ENCODE results near the gene CCNI. TPM values are rescaled to one million over a fixed set of nuclear protein-coding genes. Genes with fewer than 3 reads are reported as not detected.
"Not testable (repeated sequence)": the region's sequence is repeated elsewhere in the genome, so short reads cannot be mapped to it uniquely, and the experiment has no call there.

Gene CCNI
- polyA plus RNA-seq, 1 experiment: 85.1 TPM

- TF ChIP-seq CTCF (IDR thresholded peaks at IDR 0.05; ENCODE audit: insufficient read depth, low read depth, low read length): no peak
- POLR2A ChIA-PET: no interaction called here
- Histone ChIP-seq H3K4me3 (ENCODE audit: low read depth, low read length) (no peak overlapping the region), H3K36me3 (ENCODE audit: control insufficient read depth, insufficient read depth, low read length) (no peaks in the 10 kb centered on the region), H3K27me3 (ENCODE audit: control insufficient read depth, insufficient read depth, low read length) (no peaks in the 10 kb centered on the region)
- DNase-seq (ENCODE audit: low read depth): no peak
- CTCF ChIA-PET: interaction anchor here (0.8 to 3.6 kb wide), 4 partner anchors 12 to 120 kb away, joined by 3 to 22 read pairs (median 3); no protein-coding TSS in a partner anchor
Measured at GRCh38 chr4:77082886-77083608, 7.3 kb upstream of the CCNI start.

GRCh38 chr4:77080806-77081205, 5.0 kb upstream of the CCNI start:
- CTCF ChIA-PET; DNase-seq (ENCODE audit: low read depth): not testable (repeated sequence)

GRCh38 chr4:77079281-77079680, 3.5 kb upstream of the CCNI start:
- ChIA-PET POLR2A (no interaction called here), CTCF (interaction anchor here (1.0 to 2.3 kb wide), 2 partner anchors 16 to 17 kb away, joined by 3 to 11 read pairs; no protein-coding TSS in a partner anchor)
- Histone ChIP-seq H3K27me3 (ENCODE audit: control insufficient read depth, insufficient read depth, low read length) (no peaks in the 10 kb centered on the region), H3K4me3 (ENCODE audit: low read depth, low read length) (no peak overlapping the region), H3K36me3 (ENCODE audit: control insufficient read depth, insufficient read depth, low read length) (no peaks in the 10 kb centered on the region)
- no peak for DNase-seq (ENCODE audit: low read depth)
- TF ChIP-seq CTCF (IDR thresholded peaks at IDR 0.05; ENCODE audit: insufficient read depth, low read depth, low read length): no peak

More at GRCh38 chr4:77080806-77081205, 5.0 kb upstream of the CCNI start:
- H3K4me3 ChIP-seq (ENCODE audit: low read depth, low read length); H3K27me3 ChIP-seq (ENCODE audit: control insufficient read depth, insufficient read depth, low read length); POLR2A ChIA-PET; H3K36me3 ChIP-seq (ENCODE audit: control insufficient read depth, insufficient read depth, low read length): not testable (repeated sequence)

GRCh38 chr4:77078401-77078800, 2.6 kb upstream of the CCNI start:
- CTCF ChIA-PET: interaction anchor here (1.0 to 2.3 kb wide), 2 partner anchors 17 to 18 kb away, joined by 3 to 11 read pairs; no protein-coding TSS in a partner anchor
- no peak for TF ChIP-seq CTCF (IDR thresholded peaks at IDR 0.05; ENCODE audit: insufficient read depth, low read depth, low read length)
- no peak overlapping the region for H3K4me3 ChIP-seq (ENCODE audit: low read depth, low read length)
- H3K27me3 ChIP-seq (ENCODE audit: control insufficient read depth, insufficient read depth, low read length): no peaks in the 10 kb centered on the region
- DNase-seq (ENCODE audit: low read depth): no peak
- POLR2A ChIA-PET: no interaction called here
- no peaks in the 10 kb centered on the region for H3K36me3 ChIP-seq (ENCODE audit: control insufficient read depth, insufficient read depth, low read length)

GRCh38 chr4:77076889-77077635, 1.3 kb upstream of the CCNI start:
- POLR2A ChIA-PET: interaction anchor here (0.7 kb wide), 1 partner anchor 879 kb away, joined by 3 read pairs; no protein-coding TSS in a partner anchor
- Histone ChIP-seq H3K4me3 (ENCODE audit: low read depth, low read length) (peak overlapping the region; percentile 84), H3K36me3 (ENCODE audit: control insufficient read depth, insufficient read depth, low read length) (no peaks in the 10 kb centered on the region), H3K27me3 (ENCODE audit: control insufficient read depth, insufficient read depth, low read length) (no peaks in the 10 kb centered on the region)
- DNase-seq (ENCODE audit: low read depth): no peak
- TF ChIP-seq CTCF (IDR thresholded peaks at IDR 0.05; ENCODE audit: insufficient read depth, low read depth, low read length): no peak
- CTCF ChIA-PET: interaction anchor here (0.7 to 4.3 kb wide), 8 partner anchors 13 to 138 kb away, joined by 3 to 24 read pairs (median 3); no protein-coding TSS in a partner anchor
